PC-3 (cell line): ENCODE data around the gene CD8B2. TPM values are rescaled to one million over a fixed set of nuclear protein-coding genes. Genes with fewer than 3 reads are reported as not detected.

Source experiments
- ATAC-seq: fragments of 200-7000 bp; cut with Tn5 transposase; 2 replicates; pipeline ENCODE4 v1.9.1; 2020; ENCODE audit warnings: mild to moderate bottlenecking, moderate library complexity
- BruUV-seq: library from RNA; stranded (reverse); fragments of 400-500 nt; replicated peaks from 2 replicates; lab custom pipeline; 2021; lab: Mats Ljungman, UMichigan
- CTCF ChIA-PET: fragments of 300-600 bp; sonication (Branson Sonifier 250); formaldehyde crosslinking; loops from one replicate; lab custom pipeline; 2022; ENCODE audit warnings: antibody characterized with exemption; lab: Charles Lee
- POLR2A ChIA-PET: fragments of 300-600 bp; sonication (Branson Sonifier 250); formaldehyde crosslinking; loops from one replicate; lab custom pipeline; 2022; ENCODE audit warnings: antibody characterized with exemption; ENCODE audit not compliant: unreplicated experiment; lab: Charles Lee
- DNase-seq: peaks from one replicate; pipeline ENCODE4 v3.0.0-alpha.2; 2015
- H2AFZ ChIP-seq: fragments of 300-600 bp; sonication (generic); 2 replicates; pipeline ENCODE4 v1.6.0; 2016; ENCODE audit warnings: antibody characterized with exemption, low read length
- H3F3A ChIP-seq: fragments of 300-600 bp; sonication (generic); one replicate; pipeline ENCODE4 v1.6.0; 2017; ENCODE audit warnings: antibody characterized with exemption, low read length, control low read depth, mild to moderate bottlenecking; ENCODE audit not compliant: unreplicated experiment
- H3K27ac ChIP-seq: fragments of 300-600 bp; sonication (generic); 2 replicates; pipeline ENCODE4 v1.5.1; 2016; ENCODE audit warnings: mild to moderate bottlenecking, low read length
- H3K27me3 ChIP-seq: fragments of 300-600 bp; sonication (generic); 2 replicates; pipeline ENCODE4 v1.6.1; 2016; ENCODE audit warnings: low read length, mixed read lengths
- H3K36me3 ChIP-seq: fragments of 300-600 bp; sonication (generic); 2 replicates; pipeline ENCODE4 v1.6.1; 2016; ENCODE audit warnings: low read depth, mixed run types, low read length, mixed read lengths
- H3K4me1 ChIP-seq: fragments of 300-600 bp; sonication (generic); 2 replicates; pipeline ENCODE4 v1.5.1; 2016; ENCODE audit warnings: low read length; ENCODE audit not compliant: insufficient read depth
- H3K4me2 ChIP-seq: fragments of 300-600 bp; sonication (generic); 2 replicates; pipeline ENCODE4 v1.6.0; 2016; ENCODE audit warnings: low read length
- H3K4me3 ChIP-seq: fragments of 300-600 bp; sonication (generic); 2 replicates; pipeline ENCODE4 v1.5.1; 2016; ENCODE audit warnings: mild to moderate bottlenecking, low read length, mixed read lengths
- H3K79me2 ChIP-seq: fragments of 300-600 bp; sonication (generic); 2 replicates; pipeline ENCODE4 v1.6.1; 2017; ENCODE audit warnings: low read length, mixed read lengths
- H3K9ac ChIP-seq: fragments of 300-600 bp; sonication (generic); 2 replicates; pipeline ENCODE4 v1.6.0; 2016; ENCODE audit warnings: mild to moderate bottlenecking, low read length
- H3K9me2 ChIP-seq: fragments of 300-600 bp; sonication (generic); replicated peaks from 2 replicates; pipeline ENCODE4 v1.6.1; 2016; ENCODE audit warnings: mixed run types, low read length, mixed read lengths
- H3K9me3 ChIP-seq: fragments of 300-600 bp; sonication (generic); 2 replicates; pipeline ENCODE4 v1.6.1; 2016; ENCODE audit warnings: low read length, mixed read lengths
- H4K20me1 ChIP-seq: fragments of 300-600 bp; sonication (generic); 2 replicates; pipeline ENCODE4 v1.6.1; 2016; ENCODE audit warnings: low read length, mixed read lengths
- EZH2 ChIP-seq: fragments of 300-600 bp; sonication (generic); IDR thresholded peaks from one replicate; pipeline ENCODE4 v1.6.1; 2017; ENCODE audit warnings: antibody characterized with exemption, mild to moderate bottlenecking, low read length; ENCODE audit not compliant: unreplicated experiment
- EZH2phosphoT487 ChIP-seq: fragments of 300-600 bp; sonication (generic); IDR thresholded peaks from 2 replicates; pipeline ENCODE4 v1.6.1; 2018; ENCODE audit warnings: mild to moderate bottlenecking, antibody characterized with exemption, low read length, borderline replicate concordance
- intact Hi-C: fragments of 100-400 bp; cut with micrococcal nuclease; formaldehyde crosslinking; loops from 2 replicates; pipeline ENCODE4 v1.9.0; 2023
- total RNA-seq: library from RNA; depleted of rRNA; stranded (reverse); fragments of >200 nt; gene quantifications from 2 replicates; pipeline ENCODE4 v1.2.3, GENCODE V29; 2014
- TF ChIP-seq, protein P1 (sequence below): fragments of 300-600 bp; sonication (generic); conservative IDR thresholded peaks from 2 replicates; pipeline ENCODE4 v1.5.1; 2017; ENCODE audit warnings: antibody characterized with exemption, low read depth, mild to moderate bottlenecking, low read length

Gene CD8B2
- total RNA-seq, 1 experiment from 2014 or later, result not detected

DNA sequence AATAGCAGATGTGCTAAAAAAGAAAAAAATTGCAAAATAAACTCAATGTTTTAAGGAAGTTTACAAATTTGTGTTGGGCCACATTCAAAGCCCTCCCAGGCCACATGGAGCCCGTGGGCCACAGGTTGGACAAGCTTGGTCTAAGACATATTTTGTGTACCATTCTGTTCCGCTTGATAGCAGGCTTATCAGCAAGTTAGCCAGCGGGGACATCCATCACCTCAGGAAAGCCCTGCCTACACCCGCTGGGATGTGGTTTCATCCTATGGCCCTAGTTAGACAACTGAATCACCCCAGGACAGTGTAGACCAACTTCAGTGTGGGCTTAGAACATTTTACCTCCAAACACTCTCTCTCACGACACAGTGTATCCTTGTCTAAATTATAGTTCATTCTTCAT is 32.6 kb downstream of the CD8B2 start:
- POLR2A ChIA-PET, result no interaction called here

DNA sequence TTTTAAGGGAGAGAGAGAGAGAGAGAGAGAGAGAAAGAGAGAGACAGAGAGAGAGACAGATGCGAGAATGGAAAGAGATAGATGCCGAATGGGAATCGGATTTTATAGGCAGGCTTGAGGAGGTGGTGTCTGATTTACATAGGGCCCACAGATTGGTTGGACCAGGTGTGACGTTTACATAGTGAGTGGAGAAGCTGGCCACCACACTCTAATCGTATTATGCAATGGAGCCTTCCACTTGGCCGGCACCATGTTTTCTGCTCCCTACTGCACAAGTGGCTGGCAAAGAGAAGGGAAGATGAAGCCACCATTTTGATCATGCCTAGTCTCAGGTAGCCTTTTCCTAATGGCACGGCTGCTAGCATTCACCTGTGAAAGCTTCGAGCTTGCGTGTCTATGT is 33.9 kb downstream of the CD8B2 start:
- H3K27ac ChIP-seq, result no peak overlapping the region
- H3F3A ChIP-seq, result no peaks in the 10 kb centered on the region
- peaks cover 66% of the 10 kb centered on the region for H3K27me3 ChIP-seq
- no TSS peak for BruUV-seq
- H3K9me2 ChIP-seq, result no peaks in the 10 kb centered on the region
- no peaks in the 10 kb centered on the region for H3K4me1 ChIP-seq
- DNase-seq, result no peak
- H2AFZ ChIP-seq, result no peak overlapping the region
- no peaks in the 10 kb centered on the region for H3K36me3 ChIP-seq
- ChIA-PET CTCF (no interaction called here), POLR2A (no interaction called here)
- TF ChIP-seq EZH2 (no peak), EZH2phosphoT487 (no peak)
- TF ChIP-seq, protein P1, sequence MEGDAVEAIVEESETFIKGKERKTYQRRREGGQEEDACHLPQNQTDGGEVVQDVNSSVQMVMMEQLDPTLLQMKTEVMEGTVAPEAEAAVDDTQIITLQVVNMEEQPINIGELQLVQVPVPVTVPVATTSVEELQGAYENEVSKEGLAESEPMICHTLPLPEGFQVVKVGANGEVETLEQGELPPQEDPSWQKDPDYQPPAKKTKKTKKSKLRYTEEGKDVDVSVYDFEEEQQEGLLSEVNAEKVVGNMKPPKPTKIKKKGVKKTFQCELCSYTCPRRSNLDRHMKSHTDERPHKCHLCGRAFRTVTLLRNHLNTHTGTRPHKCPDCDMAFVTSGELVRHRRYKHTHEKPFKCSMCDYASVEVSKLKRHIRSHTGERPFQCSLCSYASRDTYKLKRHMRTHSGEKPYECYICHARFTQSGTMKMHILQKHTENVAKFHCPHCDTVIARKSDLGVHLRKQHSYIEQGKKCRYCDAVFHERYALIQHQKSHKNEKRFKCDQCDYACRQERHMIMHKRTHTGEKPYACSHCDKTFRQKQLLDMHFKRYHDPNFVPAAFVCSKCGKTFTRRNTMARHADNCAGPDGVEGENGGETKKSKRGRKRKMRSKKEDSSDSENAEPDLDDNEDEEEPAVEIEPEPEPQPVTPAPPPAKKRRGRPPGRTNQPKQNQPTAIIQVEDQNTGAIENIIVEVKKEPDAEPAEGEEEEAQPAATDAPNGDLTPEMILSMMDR, result no peak
- no peak overlapping the region for H3K4me2 ChIP-seq
- H3K79me2 ChIP-seq, result no peaks in the 10 kb centered on the region
- H3K9ac ChIP-seq, result no peak overlapping the region
- no peak for ATAC-seq
- no peaks in the 10 kb centered on the region for H3K9me3 ChIP-seq
- intact Hi-C loops, result no loop called here
- no peaks in the 10 kb centered on the region for H4K20me1 ChIP-seq
- H3K4me3 ChIP-seq, result no peak overlapping the region

More for the DNA sequence above, 32.6 kb downstream of the CD8B2 start:
- CTCF ChIA-PET, result no interaction called here
- Histone ChIP-seq H3K27me3 (peaks cover 54% of the 10 kb centered on the region), H4K20me1 (no peaks in the 10 kb centered on the region), H3K9ac (no peak overlapping the region), H3K9me3 (no peaks in the 10 kb centered on the region), H3K4me1 (no peaks in the 10 kb centered on the region; the same call in 1 of the 2 replicates), H3K9me2 (no peaks in the 10 kb centered on the region), H3K4me2 (no peak overlapping the region), H3K4me3 (no peak overlapping the region), H2AFZ (no peak overlapping the region), H3F3A (no peaks in the 10 kb centered on the region), H3K36me3 (no peaks in the 10 kb centered on the region), H3K27ac (no peak overlapping the region), H3K79me2 (no peaks in the 10 kb centered on the region)
- no TSS peak for BruUV-seq
- TF ChIP-seq EZH2 (no peak), EZH2phosphoT487 (no peak)
- TF ChIP-seq, protein P1, result no peak
- DNase-seq, result no peak
- intact Hi-C loops, result no loop called here
- ATAC-seq, result no peak

DNA sequence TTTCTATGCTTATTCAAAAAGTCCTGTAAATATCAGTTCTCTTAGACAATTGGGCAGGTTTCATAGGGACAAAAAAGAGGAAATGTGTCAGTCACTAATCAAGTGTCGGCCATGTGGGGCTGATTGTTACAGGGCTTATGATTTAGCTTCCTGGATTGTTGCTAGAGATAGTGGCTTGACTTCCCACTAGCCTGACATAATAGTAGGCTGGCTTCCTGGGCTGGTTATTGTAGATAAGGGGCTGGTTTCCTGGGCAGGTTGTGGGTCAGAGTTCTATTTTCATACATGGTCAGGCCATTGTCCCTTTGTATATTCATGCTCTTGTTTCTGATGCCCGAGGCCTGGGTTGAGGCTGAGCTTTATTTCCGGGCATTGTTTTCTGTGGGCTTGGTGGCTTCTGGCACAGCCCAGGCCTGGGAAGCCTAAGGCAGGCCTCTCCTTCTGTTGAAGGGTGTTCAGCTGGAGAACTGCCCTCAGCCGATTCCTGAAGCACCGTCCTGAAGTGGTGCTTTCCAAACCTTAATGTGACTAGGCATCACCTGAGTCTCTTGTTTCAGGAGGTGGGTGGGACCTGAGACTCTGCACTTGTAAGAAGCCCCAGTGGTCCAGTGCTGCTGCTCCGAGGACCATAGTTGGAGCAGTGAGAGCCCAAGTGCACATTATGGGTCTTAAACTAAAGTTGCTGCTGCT is 37.0 kb downstream of the CD8B2 start:
- ChIA-PET POLR2A (no interaction called here), CTCF (no interaction called here)
- Histone ChIP-seq H3K36me3 (no peaks in the 10 kb centered on the region), H3K27ac (no peak overlapping the region), H3K4me2 (no peak overlapping the region), H3K9me2 (no peaks in the 10 kb centered on the region), H3K9me3 (no peaks in the 10 kb centered on the region), H3K9ac (no peak overlapping the region), H2AFZ (no peak overlapping the region), H3F3A (no peaks in the 10 kb centered on the region), H4K20me1 (no peaks in the 10 kb centered on the region), H3K4me1 (no peaks in the 10 kb centered on the region), H3K79me2 (no peaks in the 10 kb centered on the region), H3K4me3 (no peak overlapping the region), H3K27me3 (peaks cover 77% of the 10 kb centered on the region)
- no TSS peak for BruUV-seq
- DNase-seq (no peak), ATAC-seq (no peak)
- intact Hi-C loops, result no loop called here
- TF ChIP-seq EZH2phosphoT487 (no peak), EZH2 (no peak)
- TF ChIP-seq, protein P1, result no peak
